Middle frontal gyrus (tissue), 1 donor: ENCODE data around the gene MAN1B1.
"Not testable (repeated sequence)": the region's sequence is repeated elsewhere in the genome, so short reads cannot be mapped to it uniquely, and the experiment has no call there.

Experiments used
- DNase-seq: peaks from one replicate; pipeline ENCODE4 v3.0.0-alpha.2; 2015; ENCODE audit warnings: low spot score; ENCODE audit errors: extremely low spot score

Gene MAN1B1

GRCh38 chr9:137126786-137127185 lies 40.0 kb downstream of the MAN1B1 start:
- no peak for DNase-seq

- DNase-seq: no peak
Measured at GRCh38 chr9:137127301-137128157, 40.7 kb downstream of the MAN1B1 start.

DNA sequence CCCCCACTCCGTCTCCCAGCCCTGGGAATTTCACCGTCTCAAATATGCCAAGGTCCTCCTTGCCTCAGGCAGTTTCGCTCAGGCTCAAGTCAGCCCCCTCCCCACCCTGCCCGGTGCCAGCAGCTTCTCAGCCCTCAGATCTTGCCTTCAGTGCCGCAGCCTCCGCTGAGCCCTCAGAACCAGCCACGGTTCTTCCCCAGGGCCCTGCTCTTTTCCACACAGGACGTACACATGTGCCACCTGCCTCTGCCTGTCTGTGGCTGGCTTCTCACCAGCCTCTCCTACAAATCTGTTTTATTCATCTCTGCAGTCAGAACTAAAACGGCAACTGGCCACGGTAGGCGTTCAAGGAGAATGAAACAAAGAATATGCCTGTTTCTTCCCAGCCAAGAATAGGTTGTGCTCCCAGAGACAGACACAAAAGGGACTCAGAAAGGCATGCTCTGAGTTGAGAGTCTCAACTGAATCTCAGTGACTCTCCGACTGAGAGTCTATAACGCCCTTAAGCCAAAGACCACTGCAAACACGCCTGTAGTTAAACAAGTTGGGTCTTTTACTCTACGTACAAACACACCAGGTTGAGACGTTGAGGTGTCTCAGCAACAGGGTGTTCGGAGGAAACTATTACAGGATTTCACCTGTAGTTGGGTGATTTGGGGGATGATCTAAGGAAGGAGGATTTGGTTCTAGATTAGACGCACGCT lies 41.5 kb downstream of the MAN1B1 start:
- no peak for DNase-seq

- no peak for DNase-seq
Measured at GRCh38 chr9:137128862-137129455, 42.2 kb downstream of the MAN1B1 start.

DNA sequence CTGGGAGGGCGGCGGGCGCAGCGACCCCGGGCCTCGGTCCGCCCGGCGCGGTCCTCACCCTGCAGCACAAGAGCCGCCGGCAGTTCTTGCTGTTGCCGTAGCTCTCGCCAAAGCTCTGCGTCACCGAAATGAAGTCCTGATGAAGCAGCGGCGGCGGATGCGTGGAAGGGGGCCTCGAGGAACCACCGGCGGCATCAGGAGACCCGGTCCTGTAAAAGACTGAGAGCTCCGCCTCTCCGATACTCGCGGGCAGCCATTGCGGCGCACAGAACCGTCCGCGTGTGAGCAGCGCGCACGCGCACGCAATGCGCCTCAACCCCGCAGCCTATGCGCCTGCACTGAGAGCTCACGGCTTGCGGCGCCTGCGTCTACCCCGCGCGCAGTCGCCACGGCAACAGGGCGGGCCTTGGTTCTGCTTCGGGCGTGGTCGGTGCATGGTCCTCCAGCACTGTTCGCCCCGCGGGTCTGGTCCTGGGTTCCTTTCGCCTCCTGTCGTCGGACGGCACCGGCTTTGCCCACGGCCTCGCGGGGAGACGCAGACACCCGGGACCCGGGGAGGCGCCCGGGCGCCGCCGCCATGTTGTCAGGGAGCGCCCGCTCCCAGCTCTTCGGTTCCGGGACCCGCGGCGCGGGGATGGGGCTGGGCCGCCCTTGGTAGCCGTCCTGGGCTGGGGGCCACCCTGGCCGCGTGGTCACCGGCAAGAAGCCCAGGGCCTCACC lies 42.8 kb downstream of the MAN1B1 start:
- peak; percentile 82 for DNase-seq

GRCh38 chr9:137130176-137130755 lies 43.5 kb downstream of the MAN1B1 start:
- DNase-seq: no peak

GRCh38 chr9:137134191-137134590 lies 47.4 kb downstream of the MAN1B1 start:
- no peak for DNase-seq

GRCh38 chr9:137135154-137135553 lies 48.4 kb downstream of the MAN1B1 start:
- not testable (repeated sequence) for DNase-seq

- no peak for DNase-seq
Measured at GRCh38 chr9:137136261-137136880, 49.6 kb downstream of the MAN1B1 start.

- no peak for DNase-seq
Measured at GRCh38 chr9:137136881-137137607, 50.3 kb downstream of the MAN1B1 start.

DNA sequence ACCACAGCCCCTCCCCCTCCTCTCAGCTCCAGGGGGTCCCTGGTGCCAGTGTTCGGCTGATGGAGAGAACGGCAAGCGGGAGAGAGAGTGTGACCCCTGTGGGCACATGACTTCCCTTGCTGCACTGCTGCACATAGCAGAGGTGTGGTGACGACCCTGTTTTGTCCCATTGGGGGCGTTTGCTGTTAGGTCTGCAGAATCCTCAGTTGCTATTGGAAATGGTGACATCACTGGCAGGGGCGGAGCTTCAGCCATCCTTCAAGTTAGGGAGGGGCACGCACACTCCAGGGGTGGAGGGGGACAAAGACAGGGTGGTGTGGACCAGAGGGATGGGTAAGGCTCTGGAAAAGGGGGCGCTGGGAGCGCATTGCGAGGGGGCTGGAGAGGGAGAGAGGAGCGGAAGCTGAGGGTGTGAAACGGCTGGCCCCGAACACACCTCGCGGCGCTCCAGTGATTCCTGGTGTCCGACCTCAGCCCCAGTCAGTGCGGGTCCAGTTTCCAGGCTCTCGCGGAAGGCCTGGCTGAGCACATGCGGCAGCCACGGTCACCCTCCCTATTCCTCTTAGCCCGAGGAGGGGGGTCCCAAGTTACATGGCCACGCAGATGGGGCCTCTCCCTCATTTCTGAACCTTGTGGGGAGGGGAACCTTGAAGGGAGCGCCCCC lies 51.4 kb downstream of the MAN1B1 start:
- DNase-seq: no peak

DNA sequence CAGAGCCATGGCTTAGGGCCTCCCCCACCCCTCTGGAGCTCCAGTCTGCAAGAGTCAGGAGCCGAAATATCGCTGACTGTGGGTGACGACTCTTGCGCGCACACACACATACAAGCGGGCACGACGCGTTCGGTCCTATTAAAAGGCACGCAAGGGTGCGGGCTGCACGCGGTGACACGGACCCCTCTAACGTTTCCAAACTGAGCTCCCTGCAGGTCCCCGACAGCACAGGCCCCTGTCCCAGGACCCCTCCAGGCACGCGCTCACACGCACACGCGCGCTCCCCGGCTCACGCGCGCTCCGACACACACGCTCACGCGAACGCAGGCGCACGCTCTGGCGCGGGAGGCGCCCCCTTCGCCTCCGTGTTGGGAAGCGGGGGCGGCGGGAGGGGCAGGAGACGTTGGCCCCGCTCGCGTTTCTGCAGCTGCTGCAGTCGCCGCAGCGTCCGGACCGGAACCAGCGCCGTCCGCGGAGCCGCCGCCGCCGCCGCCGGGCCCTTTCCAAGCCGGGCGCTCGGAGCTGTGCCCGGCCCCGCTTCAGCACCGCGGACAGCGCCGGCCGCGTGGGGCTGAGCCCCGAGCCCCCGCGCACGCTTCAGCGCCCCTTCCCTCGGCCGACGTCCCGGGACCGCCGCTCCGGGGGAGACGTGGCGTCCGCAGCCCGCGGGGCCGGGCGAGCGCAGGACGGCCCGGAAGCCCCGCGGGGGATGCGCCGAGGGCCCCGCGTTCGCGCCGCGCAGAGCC lies 52.1 kb downstream of the MAN1B1 start, which contains the start of gene GRIN1:
GRIN1 (plus strand) TSS at position 433 of the 746 bp plus-strand sequence. CDS start 333 bp downstream, outside the sequence.
- DNase-seq: peak; percentile 59

DNA sequence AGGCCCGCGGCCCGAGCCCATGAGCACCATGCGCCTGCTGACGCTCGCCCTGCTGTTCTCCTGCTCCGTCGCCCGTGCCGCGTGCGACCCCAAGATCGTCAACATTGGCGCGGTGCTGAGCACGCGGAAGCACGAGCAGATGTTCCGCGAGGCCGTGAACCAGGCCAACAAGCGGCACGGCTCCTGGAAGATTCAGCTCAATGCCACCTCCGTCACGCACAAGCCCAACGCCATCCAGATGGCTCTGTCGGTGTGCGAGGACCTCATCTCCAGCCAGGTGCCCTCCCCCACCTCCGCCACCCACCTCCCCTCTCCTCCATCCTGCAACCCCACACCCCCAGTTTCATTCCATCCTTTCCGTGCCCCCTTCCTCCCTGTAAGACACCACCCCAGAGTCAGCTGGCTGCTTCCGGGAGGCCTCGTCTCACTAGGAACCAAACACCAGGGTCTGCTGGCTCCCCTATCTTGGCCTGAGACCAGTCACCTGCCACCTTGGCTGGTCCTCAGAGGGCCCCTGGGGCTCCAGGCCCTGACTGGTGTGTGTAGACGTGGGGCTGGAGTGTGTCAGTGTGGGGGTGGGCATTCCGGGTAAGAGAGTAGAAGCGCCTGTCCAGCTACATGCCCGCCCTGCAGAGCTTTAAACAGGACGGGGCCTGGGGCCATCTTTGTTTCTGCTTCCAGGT lies 52.8 kb downstream of the MAN1B1 start:
- DNase-seq: no peak

DNA sequence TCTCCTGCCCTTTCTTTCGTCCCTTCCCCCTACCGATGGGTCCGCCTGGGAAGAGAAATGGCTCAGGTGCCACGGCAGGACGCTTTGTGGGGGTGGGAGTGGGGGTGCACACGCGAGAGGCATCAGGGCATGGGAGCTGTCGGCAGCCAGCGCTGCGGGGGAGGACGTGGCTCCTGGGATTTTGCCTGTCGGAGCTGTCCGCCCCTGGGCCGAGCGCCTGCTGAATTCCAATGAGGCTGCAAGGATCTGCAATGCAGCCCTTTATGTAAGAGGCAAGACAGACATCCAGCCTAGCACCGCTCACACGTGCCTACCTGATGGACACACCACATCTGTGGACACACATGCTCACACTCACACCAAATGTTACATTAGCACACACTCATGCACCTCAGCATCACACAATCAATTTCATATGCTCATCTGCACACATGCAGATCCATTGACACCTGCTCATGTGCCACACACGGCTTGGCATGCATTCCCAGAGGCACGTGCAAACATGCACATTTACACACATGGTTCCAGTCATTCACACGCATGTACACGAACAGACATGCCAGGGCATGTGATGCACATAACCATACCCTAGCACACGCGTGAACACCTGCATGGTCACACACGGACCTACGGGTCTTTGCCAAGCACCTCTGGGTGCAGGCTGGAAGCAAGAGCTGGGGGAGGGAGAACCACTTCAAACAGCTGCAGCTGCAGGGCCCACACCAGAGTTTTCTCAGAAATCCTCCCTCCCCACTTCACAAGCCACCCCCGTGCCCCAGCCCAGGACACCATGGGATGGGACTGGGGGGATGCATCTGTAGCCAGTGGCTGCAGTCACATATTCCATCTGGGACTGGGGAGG lies 53.6 kb downstream of the MAN1B1 start:
- DNase-seq: peak; percentile 65

- no peak for DNase-seq
Measured at GRCh38 chr9:137141050-137141810, 54.4 kb downstream of the MAN1B1 start.
